ENCODE data around the gene PIMREG. TPM values are rescaled to one million over a fixed set of nuclear protein-coding genes. Genes with fewer than 3 reads are reported as not detected.

Gene PIMREG, protein sequence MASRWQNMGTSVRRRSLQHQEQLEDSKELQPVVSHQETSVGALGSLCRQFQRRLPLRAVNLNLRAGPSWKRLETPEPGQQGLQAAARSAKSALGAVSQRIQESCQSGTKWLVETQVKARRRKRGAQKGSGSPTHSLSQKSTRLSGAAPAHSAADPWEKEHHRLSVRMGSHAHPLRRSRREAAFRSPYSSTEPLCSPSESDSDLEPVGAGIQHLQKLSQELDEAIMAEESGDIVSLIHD
- 10 to 100 TPM; 17.1 to 20.4 TPM for total RNA-seq

DNA sequence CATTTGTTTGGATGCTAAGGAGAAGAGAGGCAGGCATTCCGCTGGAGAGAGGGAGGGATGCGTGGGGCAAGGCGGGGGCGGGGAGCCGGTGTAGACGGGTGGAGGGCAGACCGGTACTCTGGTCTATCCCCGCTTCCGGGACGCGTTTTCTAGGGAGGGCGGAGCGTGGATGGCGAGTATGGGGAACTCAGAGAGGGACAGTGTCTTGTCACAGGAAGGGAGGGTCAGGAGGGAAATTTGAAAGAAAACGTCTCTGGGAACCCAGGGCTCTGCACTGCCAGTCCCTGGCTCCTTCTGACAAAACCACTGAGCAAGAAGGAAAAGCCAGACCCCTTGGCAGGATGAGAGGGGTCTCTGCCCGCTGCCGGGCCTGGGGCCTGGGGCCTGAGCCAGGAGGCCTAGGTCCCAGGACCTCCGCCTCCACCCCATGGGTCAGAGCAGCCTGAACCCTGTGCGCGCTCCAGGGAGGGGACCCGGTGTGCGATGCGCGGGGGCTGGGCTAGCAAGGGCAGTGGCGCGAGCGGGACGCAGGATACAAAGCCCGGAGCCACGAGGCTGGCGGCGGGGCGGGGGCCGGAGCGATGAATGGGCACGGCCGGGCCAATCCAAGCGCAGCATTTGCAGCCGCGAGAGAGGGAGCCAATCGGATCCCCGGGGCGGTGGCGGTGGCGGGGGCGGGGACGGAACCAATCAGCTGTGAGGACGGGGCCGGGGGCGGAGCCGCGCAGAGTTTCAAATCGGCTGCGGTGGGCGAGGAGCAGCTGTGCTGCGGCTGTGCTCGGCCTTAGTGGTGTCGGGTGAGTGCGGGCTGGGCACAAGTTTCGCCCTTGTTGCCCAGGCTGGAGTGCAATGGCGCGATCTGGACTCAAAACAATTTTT is at the start of gene PIMREG:
Gene PIMREG (plus strand): TSS at position 764 of the 879 bp plus-strand sequence. CDS start 656 bp downstream, outside the sequence.
- ChIA-PET CTCF (interaction anchor here (1.0 to 1.7 kb wide), 3 partner anchors 8 to 20 kb away, joined by 3 to 13 read pairs (median 5); partner anchors contain the start of gene AIPL1), POLR2A (no interaction called here)
- DNase-seq, result peak; percentile 96

DNA sequence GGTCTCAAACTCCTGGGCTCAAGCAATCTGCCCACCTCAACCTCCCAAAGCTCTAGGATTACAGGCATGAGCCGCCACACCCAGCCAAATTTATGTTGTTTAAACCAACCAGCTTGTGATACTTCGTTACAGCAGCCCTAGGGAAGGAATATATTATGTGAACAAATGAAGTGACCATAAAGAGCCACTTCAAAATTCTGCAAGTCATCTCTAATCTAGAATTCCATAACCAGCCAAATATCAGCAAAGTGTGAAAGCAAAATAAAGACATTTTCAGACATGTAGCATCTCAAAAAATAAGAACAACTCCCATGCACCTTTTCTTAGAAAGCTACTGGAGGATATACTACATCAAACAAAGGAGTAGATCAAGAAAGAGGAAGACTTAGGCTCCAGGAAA is 45.3 kb upstream of the PIMREG start:
- DNase-seq, result no peak
- ChIA-PET POLR2A (no interaction called here), CTCF (no interaction called here)
- no peak overlapping the region for H3K27ac Mint-ChIP-seq
- ATAC-seq, result no peak
- H3K4me1 Mint-ChIP-seq (ENCODE audit: low read depth), result no peaks in the 10 kb centered on the region
- H3K9me3 Mint-ChIP-seq (ENCODE audit: insufficient read depth), result no peaks in the 10 kb centered on the region
- peaks cover 15% of the 10 kb centered on the region for H3K27me3 Mint-ChIP-seq (ENCODE audit: low read depth)
- H3K36me3 Mint-ChIP-seq (ENCODE audit: low read depth), result no peaks in the 10 kb centered on the region
- no peak overlapping the region for H3K4me3 Mint-ChIP-seq

More for the DNA sequence above, at the start of gene PIMREG:
- Mint-ChIP-seq H3K9me3 (ENCODE audit: insufficient read depth) (no peaks in the 10 kb centered on the region), H3K27me3 (ENCODE audit: low read depth) (peaks cover 37% of the 10 kb centered on the region), H3K4me3 (peak within 1 kb of the TSS; percentile 96), H3K4me1 (ENCODE audit: low read depth) (peaks cover 12% of the 10 kb centered on the region), H3K27ac (peak within 1 kb of the TSS; percentile 93), H3K36me3 (ENCODE audit: low read depth) (peaks cover 5% of the 10 kb centered on the region)
- peak; percentile 97 for ATAC-seq

DNA sequence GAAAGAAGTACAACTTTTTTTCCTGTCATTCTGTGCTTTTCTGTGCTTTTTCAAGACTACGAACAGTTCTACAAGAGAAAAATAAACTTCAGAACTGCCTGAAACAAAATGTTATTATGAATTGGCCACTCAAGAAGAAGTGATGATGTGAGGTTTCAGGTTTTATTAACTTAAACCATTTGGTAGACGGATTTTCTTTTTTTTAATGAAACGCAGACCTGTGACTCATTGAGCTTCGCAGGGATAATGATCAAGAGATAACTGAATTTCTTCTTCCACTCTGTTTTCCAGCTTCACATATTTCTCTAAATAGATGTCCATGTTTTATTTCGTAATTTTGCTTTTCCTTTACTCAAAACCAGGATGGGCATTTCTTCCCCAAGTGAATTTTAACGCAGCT is 42.0 kb upstream of the PIMREG start:
- Mint-ChIP-seq H3K4me3 (no peak overlapping the region), H3K27me3 (ENCODE audit: low read depth) (peaks cover 20% of the 10 kb centered on the region), H3K4me1 (ENCODE audit: low read depth) (no peaks in the 10 kb centered on the region), H3K9me3 (ENCODE audit: insufficient read depth) (no peaks in the 10 kb centered on the region), H3K36me3 (ENCODE audit: low read depth) (no peaks in the 10 kb centered on the region), H3K27ac (no peak overlapping the region)
- DNase-seq (no peak), ATAC-seq (no peak)
- CTCF ChIA-PET, result no interaction called here
- POLR2A ChIA-PET, result no interaction called here

DNA sequence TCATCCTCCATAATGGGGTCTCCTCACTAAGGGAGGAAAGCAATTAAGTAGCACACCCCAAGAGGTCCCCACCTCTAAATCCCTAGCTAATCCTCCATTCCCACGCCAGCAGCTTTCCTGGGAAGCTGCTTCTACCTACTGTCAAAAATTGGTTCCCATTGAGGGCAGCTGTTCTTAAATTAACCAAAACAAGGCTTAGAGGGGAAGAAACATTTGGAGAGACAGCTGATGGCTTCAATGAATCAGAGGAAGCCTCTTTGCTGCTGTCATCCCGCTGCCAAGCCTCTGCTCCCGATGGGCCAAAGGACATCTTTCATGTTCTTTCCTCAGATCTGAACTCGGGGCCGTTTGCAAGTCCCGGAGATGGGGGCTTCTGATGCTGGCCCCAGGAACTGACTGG is 36.0 kb upstream of the PIMREG start:
- Mint-ChIP-seq H3K27ac (no peak overlapping the region), H3K27me3 (ENCODE audit: low read depth) (peaks cover 9% of the 10 kb centered on the region), H3K4me1 (ENCODE audit: low read depth) (no peaks in the 10 kb centered on the region), H3K9me3 (ENCODE audit: insufficient read depth) (no peaks in the 10 kb centered on the region), H3K4me3 (no peak overlapping the region), H3K36me3 (ENCODE audit: low read depth) (no peaks in the 10 kb centered on the region)
- DNase-seq (no peak), ATAC-seq (no peak)
- POLR2A ChIA-PET, result no interaction called here
- CTCF ChIA-PET, result no interaction called here

DNA sequence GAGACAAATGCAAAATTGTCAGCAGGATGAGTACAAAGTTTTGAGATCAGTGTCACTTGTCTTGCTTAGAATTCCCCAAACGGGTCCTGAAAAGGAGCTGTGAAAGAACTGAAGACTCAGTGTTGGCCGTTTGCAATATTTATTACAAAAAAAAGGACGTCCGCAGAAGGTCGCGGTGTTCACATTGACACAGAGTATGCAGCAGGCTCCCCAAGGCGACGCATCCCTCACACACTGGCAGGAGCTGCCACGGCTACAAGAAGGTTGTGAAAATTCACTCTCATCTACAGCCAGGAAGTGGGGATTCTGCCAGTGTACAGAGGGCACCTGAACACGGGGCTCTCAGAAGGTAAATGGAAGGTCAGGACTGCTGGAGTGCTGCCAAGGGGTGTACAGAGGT is 35.5 kb upstream of the PIMREG start:
- H3K9me3 Mint-ChIP-seq (ENCODE audit: insufficient read depth), result no peaks in the 10 kb centered on the region

DNA sequence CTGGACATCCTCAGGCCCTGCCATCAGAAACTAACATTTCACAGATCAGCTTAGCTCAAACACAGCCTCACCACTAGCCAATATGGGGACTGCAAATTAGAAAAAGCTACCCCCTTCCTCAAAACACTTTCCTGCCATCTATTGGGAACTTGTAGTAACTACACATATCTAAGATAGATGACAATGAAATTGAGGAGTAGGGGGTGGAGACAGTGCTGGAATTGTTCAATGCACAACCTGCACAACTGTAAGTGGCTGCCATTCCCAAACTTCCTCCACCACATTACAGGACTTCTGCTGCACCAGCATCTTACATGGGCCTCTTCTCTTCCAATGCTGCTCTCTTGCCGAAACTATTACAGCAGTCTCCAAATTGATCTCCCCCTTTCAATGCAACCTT is 31.2 kb upstream of the PIMREG start:
- Mint-ChIP-seq H3K27ac (no peak overlapping the region), H3K27me3 (ENCODE audit: low read depth) (peaks cover 2% of the 10 kb centered on the region), H3K4me3 (no peak overlapping the region), H3K4me1 (ENCODE audit: low read depth) (no peaks in the 10 kb centered on the region), H3K9me3 (ENCODE audit: insufficient read depth) (no peaks in the 10 kb centered on the region), H3K36me3 (ENCODE audit: low read depth) (no peaks in the 10 kb centered on the region)
- ChIA-PET POLR2A (no interaction called here), CTCF (interaction anchor here (0.6 to 1.6 kb wide), 5 partner anchors 9 to 826 kb away, joined by 3 to 4 read pairs (median 3); no protein-coding TSS in a partner anchor)
- DNase-seq (no peak), ATAC-seq (no peak)

More for the DNA sequence above, 35.5 kb upstream of the PIMREG start:
- Mint-ChIP-seq H3K4me1 (ENCODE audit: low read depth) (no peaks in the 10 kb centered on the region), H3K27ac (no peak overlapping the region), H3K27me3 (ENCODE audit: low read depth) (peaks cover 8% of the 10 kb centered on the region), H3K36me3 (ENCODE audit: low read depth) (no peaks in the 10 kb centered on the region), H3K4me3 (no peak overlapping the region)
- ATAC-seq (no peak), DNase-seq (no peak)
- POLR2A ChIA-PET, result no interaction called here
- CTCF ChIA-PET, result no interaction called here

DNA sequence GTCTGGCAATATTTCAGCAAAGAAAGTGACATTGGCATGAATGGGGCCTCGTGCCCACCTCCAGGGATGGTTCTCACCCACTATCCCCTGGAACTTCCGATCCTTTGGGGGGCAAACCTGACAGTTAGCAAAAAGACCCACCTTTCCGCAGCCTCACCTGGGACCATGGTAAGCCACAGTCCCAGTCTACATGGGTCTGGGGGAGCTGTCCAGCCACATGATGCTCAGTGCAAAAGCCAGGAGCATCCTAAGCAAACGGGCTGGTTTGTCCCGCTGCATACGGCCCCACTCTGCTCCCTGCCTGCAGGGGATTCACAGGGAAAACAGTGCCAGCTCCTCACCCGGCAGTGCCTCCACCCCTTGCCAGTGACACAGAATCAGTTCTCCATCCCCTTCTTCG is 28.6 kb upstream of the PIMREG start:
- Mint-ChIP-seq H3K4me1 (ENCODE audit: low read depth) (no peaks in the 10 kb centered on the region), H3K27ac (no peak overlapping the region), H3K4me3 (no peak overlapping the region), H3K9me3 (ENCODE audit: insufficient read depth) (no peaks in the 10 kb centered on the region), H3K27me3 (ENCODE audit: low read depth) (peaks cover 14% of the 10 kb centered on the region), H3K36me3 (ENCODE audit: low read depth) (no peaks in the 10 kb centered on the region)
- no peak for ATAC-seq
- ChIA-PET CTCF (no interaction called here), POLR2A (no interaction called here)
- DNase-seq, result no peak

DNA sequence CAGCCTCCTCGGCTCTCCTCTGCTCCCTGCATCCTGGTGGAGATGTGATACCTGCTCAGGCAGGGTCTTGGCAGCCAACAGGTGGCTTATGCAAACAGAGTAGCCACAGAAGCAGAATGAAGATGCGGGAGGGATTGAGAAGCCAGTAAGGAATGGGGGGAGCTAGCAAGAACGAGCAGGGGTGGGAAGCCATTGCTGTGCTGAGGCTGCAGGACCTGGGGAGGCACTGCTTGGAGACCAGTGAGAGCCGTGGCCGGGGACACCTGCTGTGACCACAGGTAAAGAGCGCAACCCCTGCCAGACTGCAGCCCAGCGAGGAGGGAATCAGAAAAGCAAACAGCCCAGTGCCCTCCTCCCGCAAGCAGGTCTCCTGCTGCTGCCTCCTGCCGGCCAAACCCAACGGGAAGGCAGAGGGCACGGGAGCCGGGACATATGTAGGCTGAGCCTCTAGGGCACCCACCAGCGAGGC is 24.0 kb upstream of the PIMREG start:
- peak; percentile 32 for DNase-seq
- Mint-ChIP-seq H3K9me3 (ENCODE audit: insufficient read depth) (no peaks in the 10 kb centered on the region), H3K4me3 (no peak overlapping the region), H3K27ac (no peak overlapping the region), H3K27me3 (ENCODE audit: low read depth) (peaks cover 32% of the 10 kb centered on the region), H3K4me1 (ENCODE audit: low read depth) (no peaks in the 10 kb centered on the region), H3K36me3 (ENCODE audit: low read depth) (no peaks in the 10 kb centered on the region)
- CTCF ChIA-PET, result no interaction called here
- no peak for ATAC-seq
- POLR2A ChIA-PET, result no interaction called here

DNA sequence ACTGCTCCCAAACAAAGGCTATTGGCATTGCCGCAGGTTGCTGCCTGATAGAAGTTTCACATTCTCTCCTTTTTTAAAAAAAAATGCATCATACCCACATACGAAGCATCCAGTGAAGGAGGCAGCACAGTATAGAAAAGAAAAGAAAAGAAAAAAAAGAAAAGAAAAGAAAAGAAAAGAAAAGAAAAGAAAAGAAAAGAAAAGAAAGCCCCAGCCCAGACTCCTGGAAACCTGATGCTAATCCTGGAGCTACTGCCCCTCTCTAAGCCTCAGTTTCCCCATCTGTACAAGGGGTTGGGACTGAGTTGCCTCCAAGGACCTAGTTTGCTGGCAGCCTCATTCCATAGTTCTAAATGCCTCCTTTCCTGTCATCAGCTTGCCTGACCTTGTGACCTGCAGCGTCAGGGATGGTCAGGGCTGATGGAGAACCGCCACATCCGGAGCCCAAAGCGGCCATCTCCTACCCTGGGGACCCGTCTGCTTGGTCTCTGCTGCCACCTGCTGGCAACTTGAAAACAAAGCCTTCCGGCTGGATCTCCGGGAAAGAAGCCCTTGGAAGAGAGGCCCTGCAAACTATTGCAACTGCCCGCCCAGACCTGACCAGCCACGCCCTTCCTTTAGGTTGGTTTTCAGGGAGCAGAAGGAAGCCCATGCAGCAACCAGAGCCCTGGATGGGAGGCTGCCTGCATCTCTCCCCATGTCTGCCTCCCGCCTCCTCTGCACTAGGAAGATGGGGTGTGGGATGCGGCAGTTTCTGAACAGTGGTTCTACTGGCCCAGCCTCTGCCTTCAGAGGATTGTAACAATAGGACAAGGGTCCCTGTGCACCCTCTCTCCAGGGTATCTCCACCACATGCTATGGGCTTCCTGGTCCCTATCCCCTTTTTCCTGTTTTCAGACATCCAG is 22.3 kb upstream of the PIMREG start:
- CTCF ChIA-PET, result interaction anchor here (0.7 to 3.6 kb wide), 5 partner anchors 9 to 834 kb away, joined by 3 to 17 read pairs (median 4); partner anchors contain the start of gene AIPL1
- peaks cover 40% of the 10 kb centered on the region for H3K27me3 Mint-ChIP-seq (ENCODE audit: low read depth)
- DNase-seq, result peak; percentile 81

DNA sequence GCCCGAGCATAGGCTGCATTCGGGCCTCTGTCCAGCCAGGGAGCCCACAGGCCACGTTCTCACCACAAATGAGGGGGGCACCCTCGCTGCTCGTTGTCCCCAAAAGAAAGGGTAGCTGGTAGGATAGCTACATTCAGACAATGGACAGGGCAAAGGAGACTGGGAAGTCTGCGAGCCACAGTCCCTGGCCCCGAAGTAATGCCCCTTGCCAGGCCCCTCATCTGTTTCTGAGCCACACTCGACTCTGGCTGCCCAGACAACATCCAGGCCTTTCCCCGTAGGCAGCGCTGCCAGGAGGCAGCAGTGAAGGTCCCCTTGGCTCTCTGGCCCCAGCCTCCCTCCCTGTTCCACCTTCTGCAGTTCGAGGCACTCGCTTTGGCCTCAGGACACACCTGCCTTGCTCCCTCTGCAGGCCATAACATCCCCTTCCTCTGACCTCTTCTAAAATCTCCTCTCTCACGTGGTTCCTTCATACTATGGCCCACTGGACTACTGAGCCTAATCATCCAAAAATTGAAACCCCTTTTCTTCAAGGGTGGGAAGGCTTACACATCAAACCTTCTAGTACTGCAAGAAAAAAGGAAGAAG is 21.5 kb upstream of the PIMREG start:
- ChIA-PET CTCF (interaction anchor here (1.0 to 3.6 kb wide), 3 partner anchors 13 to 834 kb away, joined by 3 to 17 read pairs (median 12); partner anchors contain the start of gene AIPL1), POLR2A (no interaction called here)
- no peak overlapping the region for H3K4me3 Mint-ChIP-seq
- peaks cover 13% of the 10 kb centered on the region for H3K4me1 Mint-ChIP-seq (ENCODE audit: low read depth)
- ATAC-seq (no peak), DNase-seq (no peak)
- H3K36me3 Mint-ChIP-seq (ENCODE audit: low read depth), result no peaks in the 10 kb centered on the region
- H3K9me3 Mint-ChIP-seq (ENCODE audit: insufficient read depth), result no peaks in the 10 kb centered on the region
- peaks cover 42% of the 10 kb centered on the region for H3K27me3 Mint-ChIP-seq (ENCODE audit: low read depth)
- no peak overlapping the region for H3K27ac Mint-ChIP-seq

More for the DNA sequence above, 22.3 kb upstream of the PIMREG start:
- no peaks in the 10 kb centered on the region for H3K9me3 Mint-ChIP-seq (ENCODE audit: insufficient read depth)
- no peak overlapping the region for H3K4me3 Mint-ChIP-seq
- ATAC-seq, result peak; percentile 79
- no peak overlapping the region for H3K27ac Mint-ChIP-seq
- POLR2A ChIA-PET, result no interaction called here
- H3K36me3 Mint-ChIP-seq (ENCODE audit: low read depth), result no peaks in the 10 kb centered on the region
- H3K4me1 Mint-ChIP-seq (ENCODE audit: low read depth), result peaks cover 5% of the 10 kb centered on the region

DNA sequence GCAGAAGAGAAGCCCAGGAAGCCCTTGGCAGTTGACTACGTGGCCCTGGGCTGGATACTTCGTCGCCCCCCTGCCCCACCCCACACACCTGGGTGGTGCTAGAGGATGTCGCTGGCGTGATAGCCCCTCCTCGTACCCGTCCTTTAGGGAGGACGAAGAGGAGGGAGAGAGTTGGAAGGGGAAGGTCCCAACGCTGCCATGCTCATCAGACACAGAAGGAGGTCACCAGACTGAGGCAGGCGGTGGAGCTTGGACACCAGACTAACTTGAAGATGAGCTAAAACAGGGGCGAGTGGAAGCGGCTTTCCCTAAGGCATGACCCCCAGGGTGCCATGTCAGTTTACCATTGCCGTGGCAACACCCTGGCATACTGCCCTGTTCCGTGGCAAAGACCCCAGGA is 20.3 kb upstream of the PIMREG start:
- CTCF ChIA-PET, result interaction anchor here (1.1 to 3.6 kb wide), 6 partner anchors 12 to 840 kb away, joined by 3 to 17 read pairs (median 4); partner anchors contain the start of genes NLRP1 and PIMREG
- ATAC-seq (no peak), DNase-seq (no peak)
- H3K4me1 Mint-ChIP-seq (ENCODE audit: low read depth), result peaks cover 21% of the 10 kb centered on the region
- no peaks in the 10 kb centered on the region for H3K9me3 Mint-ChIP-seq (ENCODE audit: insufficient read depth)
- POLR2A ChIA-PET, result no interaction called here
- H3K27ac Mint-ChIP-seq, result no peak overlapping the region
- no peaks in the 10 kb centered on the region for H3K36me3 Mint-ChIP-seq (ENCODE audit: low read depth)
- peaks cover 37% of the 10 kb centered on the region for H3K27me3 Mint-ChIP-seq (ENCODE audit: low read depth)
- H3K4me3 Mint-ChIP-seq, result no peak overlapping the region

All from activated CD8-positive, alpha-beta T cell treated with anti-CD3 and anti-CD28 coated beads, Interleukin-2, amount 10 ng/mL, durations not matched to agents 7 days and 5 days (primary cell).